Astrocyte of the cerebellum (primary cell): ENCODE measurements around the gene CXCR5.

ENCODE experiments used
- DNase-seq: peaks from one replicate; pipeline ENCODE4 v3.0.0-alpha.2; 2011; ENCODE audit warnings: low read depth
- H3K4me3 ChIP-seq: 2 replicates; pipeline ENCODE4 v1.5.1; 2011; ENCODE audit warnings: mild to moderate bottlenecking, low read depth, low read length, moderate library complexity
- in situ Hi-C: cut with HindIII; loops from 2 replicates; pipeline ENCODE4 v1.10.0; 2017; ENCODE audit warnings: low sequenced_read_pairs
- TF ChIP-seq, protein P1 (sequence below): IDR thresholded peaks from 2 replicates; pipeline ENCODE4 v1.5.1; 2012; ENCODE audit warnings: low read length, low read depth, moderate library complexity, mild to moderate bottlenecking; ENCODE audit errors: missing control alignments

The CXCR5 gene

DNA sequence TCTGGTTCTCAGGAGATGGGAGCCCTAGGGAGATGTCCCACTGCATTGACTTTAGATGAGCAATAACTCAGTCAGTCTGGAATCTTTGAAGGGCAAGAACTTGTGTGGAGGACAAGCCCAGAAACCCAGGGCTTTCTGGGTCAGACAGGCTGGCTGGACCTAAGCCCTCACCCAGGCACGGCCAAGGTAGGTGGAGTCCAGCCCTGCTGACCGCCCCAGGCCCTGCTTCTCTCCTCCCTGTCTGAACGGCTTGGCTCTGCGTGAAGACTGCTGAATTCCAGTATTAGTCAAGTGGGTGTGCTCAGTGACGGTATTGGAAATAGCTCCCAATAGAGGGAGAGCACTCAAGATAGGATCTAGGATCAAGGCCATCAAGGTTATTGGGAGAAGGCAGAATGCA, 6.1 kb downstream of the CXCR5 start:
- in situ Hi-C loops: no loop called here
- no peak for DNase-seq
- TF ChIP-seq, protein P1, sequence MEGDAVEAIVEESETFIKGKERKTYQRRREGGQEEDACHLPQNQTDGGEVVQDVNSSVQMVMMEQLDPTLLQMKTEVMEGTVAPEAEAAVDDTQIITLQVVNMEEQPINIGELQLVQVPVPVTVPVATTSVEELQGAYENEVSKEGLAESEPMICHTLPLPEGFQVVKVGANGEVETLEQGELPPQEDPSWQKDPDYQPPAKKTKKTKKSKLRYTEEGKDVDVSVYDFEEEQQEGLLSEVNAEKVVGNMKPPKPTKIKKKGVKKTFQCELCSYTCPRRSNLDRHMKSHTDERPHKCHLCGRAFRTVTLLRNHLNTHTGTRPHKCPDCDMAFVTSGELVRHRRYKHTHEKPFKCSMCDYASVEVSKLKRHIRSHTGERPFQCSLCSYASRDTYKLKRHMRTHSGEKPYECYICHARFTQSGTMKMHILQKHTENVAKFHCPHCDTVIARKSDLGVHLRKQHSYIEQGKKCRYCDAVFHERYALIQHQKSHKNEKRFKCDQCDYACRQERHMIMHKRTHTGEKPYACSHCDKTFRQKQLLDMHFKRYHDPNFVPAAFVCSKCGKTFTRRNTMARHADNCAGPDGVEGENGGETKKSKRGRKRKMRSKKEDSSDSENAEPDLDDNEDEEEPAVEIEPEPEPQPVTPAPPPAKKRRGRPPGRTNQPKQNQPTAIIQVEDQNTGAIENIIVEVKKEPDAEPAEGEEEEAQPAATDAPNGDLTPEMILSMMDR: no peak
- no peak overlapping the region for H3K4me3 ChIP-seq

DNA sequence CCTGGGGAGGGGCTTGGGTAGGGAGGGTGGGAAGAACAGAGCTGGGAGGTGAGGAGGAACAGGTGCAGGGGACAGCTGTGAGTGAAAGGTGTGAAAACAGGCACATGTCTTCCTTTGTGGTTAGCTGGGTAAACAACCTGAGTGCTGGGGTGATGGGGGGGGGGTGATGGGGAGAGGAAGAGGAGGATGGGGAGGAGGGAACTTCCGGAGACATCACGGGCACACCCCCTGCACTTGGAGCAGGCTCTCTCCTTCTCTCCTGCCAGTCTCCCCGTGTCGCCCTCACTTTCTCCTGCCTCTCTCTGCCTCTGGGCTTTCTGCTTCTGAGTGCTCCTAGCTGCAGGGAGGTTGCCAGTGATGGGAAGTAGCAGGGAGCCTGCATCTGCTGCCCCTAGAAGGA, 8.8 kb downstream of the CXCR5 start:
- DNase-seq: no peak
- H3K4me3 ChIP-seq: no peak overlapping the region
- TF ChIP-seq, protein P1: no peak
- in situ Hi-C loops: no loop called here

DNA sequence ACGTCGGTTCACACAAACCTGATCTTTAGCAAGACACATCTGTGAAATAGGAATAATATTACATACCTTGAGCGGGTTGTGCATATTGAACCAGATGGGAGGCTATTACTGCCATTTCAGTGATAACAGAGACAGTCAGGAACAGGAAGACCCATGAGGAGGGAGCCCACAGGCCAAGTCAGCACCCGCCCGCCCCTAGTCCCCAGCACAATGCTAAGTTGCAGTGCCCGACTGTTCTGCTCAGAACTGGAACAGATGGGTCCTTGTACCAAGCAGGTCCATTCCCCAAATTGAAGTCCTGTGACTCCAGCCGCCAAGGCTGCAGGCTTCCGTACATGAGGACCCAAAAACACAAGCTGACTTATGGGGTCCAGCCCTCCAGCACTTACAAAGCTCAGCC, 9.3 kb downstream of the CXCR5 start:
- TF ChIP-seq, protein P1: no peak
- H3K4me3 ChIP-seq: no peak overlapping the region
- DNase-seq: no peak
- in situ Hi-C loops: no loop called here

DNA sequence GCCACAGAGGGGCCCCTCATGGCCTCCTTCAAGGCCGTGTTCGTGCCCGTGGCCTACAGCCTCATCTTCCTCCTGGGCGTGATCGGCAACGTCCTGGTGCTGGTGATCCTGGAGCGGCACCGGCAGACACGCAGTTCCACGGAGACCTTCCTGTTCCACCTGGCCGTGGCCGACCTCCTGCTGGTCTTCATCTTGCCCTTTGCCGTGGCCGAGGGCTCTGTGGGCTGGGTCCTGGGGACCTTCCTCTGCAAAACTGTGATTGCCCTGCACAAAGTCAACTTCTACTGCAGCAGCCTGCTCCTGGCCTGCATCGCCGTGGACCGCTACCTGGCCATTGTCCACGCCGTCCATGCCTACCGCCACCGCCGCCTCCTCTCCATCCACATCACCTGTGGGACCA, 10.0 kb downstream of the CXCR5 start:
- no peak for DNase-seq
- no peak overlapping the region for H3K4me3 ChIP-seq
- in situ Hi-C loops: no loop called here
- TF ChIP-seq, protein P1: no peak

DNA sequence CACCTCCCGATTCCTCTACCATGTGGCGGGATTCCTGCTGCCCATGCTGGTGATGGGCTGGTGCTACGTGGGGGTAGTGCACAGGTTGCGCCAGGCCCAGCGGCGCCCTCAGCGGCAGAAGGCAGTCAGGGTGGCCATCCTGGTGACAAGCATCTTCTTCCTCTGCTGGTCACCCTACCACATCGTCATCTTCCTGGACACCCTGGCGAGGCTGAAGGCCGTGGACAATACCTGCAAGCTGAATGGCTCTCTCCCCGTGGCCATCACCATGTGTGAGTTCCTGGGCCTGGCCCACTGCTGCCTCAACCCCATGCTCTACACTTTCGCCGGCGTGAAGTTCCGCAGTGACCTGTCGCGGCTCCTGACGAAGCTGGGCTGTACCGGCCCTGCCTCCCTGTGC, 10.5 kb downstream of the CXCR5 start:
- DNase-seq: no peak
- H3K4me3 ChIP-seq: no peak overlapping the region
- TF ChIP-seq, protein P1: no peak
- in situ Hi-C loops: no loop called here

DNA sequence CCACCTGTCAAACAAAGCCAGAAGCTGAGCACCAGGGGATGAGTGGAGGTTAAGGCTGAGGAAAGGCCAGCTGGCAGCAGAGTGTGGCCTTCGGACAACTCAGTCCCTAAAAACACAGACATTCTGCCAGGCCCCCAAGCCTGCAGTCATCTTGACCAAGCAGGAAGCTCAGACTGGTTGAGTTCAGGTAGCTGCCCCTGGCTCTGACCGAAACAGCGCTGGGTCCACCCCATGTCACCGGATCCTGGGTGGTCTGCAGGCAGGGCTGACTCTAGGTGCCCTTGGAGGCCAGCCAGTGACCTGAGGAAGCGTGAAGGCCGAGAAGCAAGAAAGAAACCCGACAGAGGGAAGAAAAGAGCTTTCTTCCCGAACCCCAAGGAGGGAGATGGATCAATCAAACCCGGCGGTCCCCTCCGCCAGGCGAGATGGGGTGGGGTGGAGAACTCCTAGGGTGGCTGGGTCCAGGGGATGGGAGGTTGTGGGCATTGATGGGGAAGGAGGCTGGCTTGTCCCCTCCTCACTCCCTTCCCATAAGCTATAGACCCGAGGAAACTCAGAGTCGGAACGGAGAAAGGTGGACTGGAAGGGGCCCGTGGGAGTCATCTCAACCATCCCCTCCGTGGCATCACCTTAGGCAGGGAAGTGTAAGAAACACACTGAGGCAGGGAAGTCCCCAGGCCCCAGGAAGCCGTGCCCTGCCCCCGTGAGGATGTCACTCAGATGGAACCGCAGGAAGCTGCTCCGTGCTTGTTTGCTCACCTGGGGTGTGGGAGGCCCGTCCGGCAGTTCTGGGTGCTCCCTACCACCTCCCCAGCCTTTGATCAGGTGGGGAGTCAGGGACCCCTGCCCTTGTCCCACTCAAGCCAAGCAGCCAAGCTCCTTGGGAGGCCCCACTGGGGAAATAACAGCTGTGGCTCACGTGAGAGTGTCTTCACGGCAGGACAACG, 11.7 kb downstream of the CXCR5 start:
- in situ Hi-C loops: no loop called here
- DNase-seq: no peak
- no peak overlapping the region for H3K4me3 ChIP-seq
- TF ChIP-seq, protein P1: no peak
